AG04449 (cell line): ENCODE measurements around the gene WDR72.
"Not testable (repeated sequence)": the region's sequence is repeated elsewhere in the genome, so short reads cannot be mapped to it uniquely, and the experiment has no call there.

ENCODE experiments used
- CTCF ChIA-PET: fragments of 350-600 bp; formaldehyde crosslinking; extraction: SDS; loops from one replicate; lab custom pipeline; 2021; ENCODE audit warnings: antibody characterized with exemption; lab: Yijun Ruan, JAX
- POLR2A ChIA-PET: fragments of 400-600, 350-600 bp; formaldehyde crosslinking; extraction: SDS; loops from one replicate; lab custom pipeline; 2020; ENCODE audit warnings: antibody characterized with exemption, inconsistent platforms; lab: Yijun Ruan, JAX
- DNase-seq: peaks from one replicate; pipeline ENCODE4 v3.0.0-alpha.2; 2010; ENCODE audit warnings: low read depth, low spot score
- H3K4me3 ChIP-seq: 2 replicates; pipeline ENCODE4 v1.5.1; 2011; ENCODE audit warnings: low read depth, mild to moderate bottlenecking, control low read depth, low read length
- CTCF ChIP-seq: IDR thresholded peaks from one replicate; pipeline ENCODE4 v1.5.1; 2011; ENCODE audit warnings: mild to moderate bottlenecking, moderate library complexity, low read length, control low read depth, inconsistent platforms; ENCODE audit not compliant: insufficient read depth; ENCODE audit errors: missing control alignments

Gene WDR72

GRCh38 chr15:53558384-53558783, 201.1 kb downstream of the WDR72 start:
- CTCF ChIA-PET: no interaction called here
- H3K4me3 ChIP-seq: no peak overlapping the region
- POLR2A ChIA-PET: no interaction called here
- no peak for TF ChIP-seq CTCF
- no peak for DNase-seq

- H3K4me3 ChIP-seq: no peak overlapping the region
- no peak for DNase-seq
- ChIA-PET POLR2A (no interaction called here), CTCF (no interaction called here)
- TF ChIP-seq CTCF: no peak
These were observed 204.2 kb downstream of the WDR72 start for GRCh38 chr15:53555226-53555625.

GRCh38 chr15:53549697-53550305, 209.7 kb downstream of the WDR72 start:
- POLR2A ChIA-PET: no interaction called here
- no peak for DNase-seq
- H3K4me3 ChIP-seq: no peak overlapping the region
- CTCF ChIA-PET: no interaction called here
- TF ChIP-seq CTCF: no peak

- no peak for TF ChIP-seq CTCF
- ChIA-PET CTCF (no interaction called here), POLR2A (no interaction called here)
- H3K4me3 ChIP-seq: no peak overlapping the region
- no peak for DNase-seq
These were observed 211.2 kb downstream of the WDR72 start for GRCh38 chr15:53548236-53548635.

- POLR2A ChIA-PET, H3K4me3 ChIP-seq, CTCF ChIA-PET, DNase-seq: not testable (repeated sequence)
These were observed 218.7 kb downstream of the WDR72 start for GRCh38 chr15:53540626-53541300.

- no peak for TF ChIP-seq CTCF
- POLR2A ChIA-PET: no interaction called here
- CTCF ChIA-PET: no interaction called here
- no peak for DNase-seq
- H3K4me3 ChIP-seq: no peak overlapping the region
These were observed 219.6 kb downstream of the WDR72 start for GRCh38 chr15:53539878-53540277.
